Medulla oblongata (tissue), 1 donor: Measurements from ENCODE around the gene TSHR.
"Not testable (repeated sequence)": the region's sequence is repeated elsewhere in the genome, so short reads cannot be mapped to it uniquely, and the experiment has no call there.

Experiments
- DNase-seq: peaks from one replicate; pipeline ENCODE4 v3.0.0-alpha.2; 2015; ENCODE audit errors: extremely low spot score

Gene TSHR

GRCh38 chr14:80951491-80951890 is 3.9 kb upstream of the TSHR start:
- no peak for DNase-seq

GRCh38 chr14:80953211-80953610 is 2.2 kb upstream of the TSHR start:
- not testable (repeated sequence) for DNase-seq

- DNase-seq: peak; percentile 92
Measured at GRCh38 chr14:80954687-80955299, 628 bp upstream of the TSHR start.

GRCh38 chr14:80956102-80956501 is 681 bp downstream of the TSHR start:
- DNase-seq: no peak

- peak; percentile 51 for DNase-seq
Measured at GRCh38 chr14:80956922-80957321, 1.5 kb downstream of the TSHR start.

GRCh38 chr14:80957613-80958012 is 2.2 kb downstream of the TSHR start:
- no peak for DNase-seq

GRCh38 chr14:80958226-80958625 is 2.8 kb downstream of the TSHR start:
- DNase-seq: no peak

GRCh38 chr14:80958939-80959338 is 3.5 kb downstream of the TSHR start:
- no peak for DNase-seq

- peak; percentile 62 for DNase-seq
Measured at GRCh38 chr14:80959496-80959895, 4.1 kb downstream of the TSHR start.

GRCh38 chr14:80965037-80965436 is 9.6 kb downstream of the TSHR start:
- no peak for DNase-seq

GRCh38 chr14:80973931-80974641 is 18.7 kb downstream of the TSHR start:
- DNase-seq: no peak

- no peak for DNase-seq
Measured at GRCh38 chr14:80974679-80975078, 19.3 kb downstream of the TSHR start.

GRCh38 chr14:80977221-80977620 is 21.8 kb downstream of the TSHR start:
- no peak for DNase-seq

GRCh38 chr14:80978403-80978802 is 23.0 kb downstream of the TSHR start:
- DNase-seq: no peak

GRCh38 chr14:80979951-80980350 is 24.5 kb downstream of the TSHR start:
- DNase-seq: no peak

GRCh38 chr14:80981156-80981555 is 25.7 kb downstream of the TSHR start:
- DNase-seq: no peak

GRCh38 chr14:80981673-80982072 is 26.3 kb downstream of the TSHR start:
- DNase-seq: no peak

GRCh38 chr14:80982711-80983110 is 27.3 kb downstream of the TSHR start:
- no peak for DNase-seq

GRCh38 chr14:80987235-80988032 is 32.0 kb downstream of the TSHR start:
- DNase-seq: peak; percentile 85

- DNase-seq: no peak
Measured at GRCh38 chr14:80988192-80988591, 32.8 kb downstream of the TSHR start.

- no peak for DNase-seq
Measured at GRCh38 chr14:80988735-80989429, 33.5 kb downstream of the TSHR start.

- no peak for DNase-seq
Measured at GRCh38 chr14:80992580-80992979, 37.2 kb downstream of the TSHR start.
